ENCODE results near the gene OCRL. TPM values are rescaled to one million over a fixed set of nuclear protein-coding genes. Genes with fewer than 3 reads are reported as not detected.
A peak's percentile ranks its signal among the peaks of the same experiment; 100 is the strongest.
"Not testable (repeated sequence)": the region's sequence is repeated elsewhere in the genome, so short reads cannot be mapped to it uniquely, and the experiment has no call there.

Gene OCRL
- total and polyA plus RNA-seq, 3 experiments from 2014 or later, result 0.31 to 1.9 (median 1.7) TPM

GRCh38 chrX:129545408-129545807 is 5.3 kb downstream of the OCRL start:
- Histone ChIP-seq H3K36me3 (ENCODE audit: insufficient read depth, low read length) (no peaks in the 10 kb centered on the region), H3K9me3 (ENCODE audit: low read length) (no peaks in the 10 kb centered on the region), H3K4me1 (ENCODE audit: insufficient read depth, low read length) (no peaks in the 10 kb centered on the region), H3K27me3 (ENCODE audit: insufficient read depth, low read length, poor library complexity, severe bottlenecking) (no peaks in the 10 kb centered on the region), H3K27ac (ENCODE audit: low read depth, low read length) (no peak overlapping the region), H3K4me3 (ENCODE audit: low read length) (no peak overlapping the region)
- CTCF ChIA-PET, result no interaction called here
- Mint-ChIP-seq H3K4me3 (no peak overlapping the region), H3K9me3 (no peaks in the 10 kb centered on the region), H3K27me3 (peaks cover 0 to 12% of the 10 kb centered on the region in 2 donors), H3K36me3 (no peaks in the 10 kb centered on the region), H3K4me1 (peaks cover 0 to 3% (median 0%) of the 10 kb centered on the region in 3 donors), H3K27ac (no peak overlapping the region)
- POLR2A ChIA-PET, result no interaction called here
- no peak for DNase-seq

- no peaks in the 10 kb centered on the region for H3K36me3 ChIP-seq (ENCODE audit: insufficient read depth, low read length)
- no peaks in the 10 kb centered on the region for H3K4me1 ChIP-seq (ENCODE audit: insufficient read depth, low read length)
- no peaks in the 10 kb centered on the region for H3K9me3 ChIP-seq (ENCODE audit: low read length)
- Mint-ChIP-seq H3K4me1 (no peaks in the 10 kb centered on the region), H3K36me3 (no peaks in the 10 kb centered on the region), H3K4me3 (no peak overlapping the region), H3K27me3 (peaks cover 2 to 4% of the 10 kb centered on the region in 2 donors), H3K9me3 (no peaks in the 10 kb centered on the region), H3K27ac (no peak overlapping the region)
- POLR2A ChIA-PET, result no interaction called here
- H3K27ac ChIP-seq (ENCODE audit: low read depth, low read length), result no peak overlapping the region
- H3K4me3 ChIP-seq (ENCODE audit: low read length), result no peak overlapping the region
- DNase-seq, result no peak
- CTCF ChIA-PET, result no interaction called here
- H3K27me3 ChIP-seq (ENCODE audit: insufficient read depth, low read length, poor library complexity, severe bottlenecking), result no peaks in the 10 kb centered on the region
These were observed 9.1 kb downstream of the OCRL start for GRCh38 chrX:129549124-129549523.

- no peaks in the 10 kb centered on the region for H3K9me3 Mint-ChIP-seq
- Histone ChIP-seq H3K36me3 (ENCODE audit: insufficient read depth, low read length) (no peaks in the 10 kb centered on the region), H3K4me1 (ENCODE audit: insufficient read depth, low read length) (no peaks in the 10 kb centered on the region), H3K9me3 (ENCODE audit: low read length) (no peaks in the 10 kb centered on the region), H3K4me3 (ENCODE audit: low read length) (no peak overlapping the region), H3K27me3 (ENCODE audit: insufficient read depth, low read length, poor library complexity, severe bottlenecking) (no peaks in the 10 kb centered on the region), H3K27ac (ENCODE audit: low read depth, low read length) (no peak overlapping the region)
- no peak for DNase-seq
- no peak overlapping the region for H3K27ac Mint-ChIP-seq
- no peaks in the 10 kb centered on the region for H3K4me1 Mint-ChIP-seq
- H3K27me3 Mint-ChIP-seq, result peaks cover 4% of the 10 kb centered on the region in 2 donors
- ChIA-PET POLR2A (no interaction called here), CTCF (no interaction called here)
- no peaks in the 10 kb centered on the region for H3K36me3 Mint-ChIP-seq
- H3K4me3 Mint-ChIP-seq, result no peak overlapping the region
These were observed 13.7 kb downstream of the OCRL start for GRCh38 chrX:129553619-129554288.

GRCh38 chrX:129554816-129555215 is 14.8 kb downstream of the OCRL start:
- H3K4me1 Mint-ChIP-seq; H3K36me3 ChIP-seq (ENCODE audit: insufficient read depth, low read length); H3K9me3 ChIP-seq (ENCODE audit: low read length); H3K27me3 ChIP-seq (ENCODE audit: insufficient read depth, low read length, poor library complexity, severe bottlenecking); H3K4me3 ChIP-seq (ENCODE audit: low read length); H3K27ac ChIP-seq (ENCODE audit: low read depth, low read length); DNase-seq; H3K9me3 Mint-ChIP-seq; H3K4me1 ChIP-seq (ENCODE audit: insufficient read depth, low read length); H3K4me3 Mint-ChIP-seq; POLR2A ChIA-PET; H3K27me3 Mint-ChIP-seq; H3K36me3 Mint-ChIP-seq; CTCF ChIA-PET; H3K27ac Mint-ChIP-seq: not testable (repeated sequence)

GRCh38 chrX:129556806-129557315 is 16.8 kb downstream of the OCRL start:
- ChIA-PET CTCF (interaction anchor here (1.5 kb wide), 1 partner anchor 16 kb away, joined by 3 read pairs; the partner anchor contains the start of gene OCRL), POLR2A (no interaction called here)
- Histone ChIP-seq H3K27me3 (ENCODE audit: insufficient read depth, low read length, poor library complexity, severe bottlenecking) (no peaks in the 10 kb centered on the region), H3K4me1 (ENCODE audit: insufficient read depth, low read length) (no peaks in the 10 kb centered on the region), H3K27ac (ENCODE audit: low read depth, low read length) (peak overlapping the region; percentile 43), H3K9me3 (ENCODE audit: low read length) (no peaks in the 10 kb centered on the region), H3K36me3 (ENCODE audit: insufficient read depth, low read length) (no peaks in the 10 kb centered on the region), H3K4me3 (ENCODE audit: low read length) (no peak overlapping the region)
- no peaks in the 10 kb centered on the region for H3K4me1 Mint-ChIP-seq
- H3K27me3 Mint-ChIP-seq, result peaks cover 3 to 5% of the 10 kb centered on the region in 2 donors
- DNase-seq, result no peak
- peaks cover 0 to 5% (median 0%) of the 10 kb centered on the region in 3 donors for H3K36me3 Mint-ChIP-seq
- no peak overlapping the region for H3K4me3 Mint-ChIP-seq
- no peak overlapping the region for H3K27ac Mint-ChIP-seq
- H3K9me3 Mint-ChIP-seq, result no peaks in the 10 kb centered on the region

DNA sequence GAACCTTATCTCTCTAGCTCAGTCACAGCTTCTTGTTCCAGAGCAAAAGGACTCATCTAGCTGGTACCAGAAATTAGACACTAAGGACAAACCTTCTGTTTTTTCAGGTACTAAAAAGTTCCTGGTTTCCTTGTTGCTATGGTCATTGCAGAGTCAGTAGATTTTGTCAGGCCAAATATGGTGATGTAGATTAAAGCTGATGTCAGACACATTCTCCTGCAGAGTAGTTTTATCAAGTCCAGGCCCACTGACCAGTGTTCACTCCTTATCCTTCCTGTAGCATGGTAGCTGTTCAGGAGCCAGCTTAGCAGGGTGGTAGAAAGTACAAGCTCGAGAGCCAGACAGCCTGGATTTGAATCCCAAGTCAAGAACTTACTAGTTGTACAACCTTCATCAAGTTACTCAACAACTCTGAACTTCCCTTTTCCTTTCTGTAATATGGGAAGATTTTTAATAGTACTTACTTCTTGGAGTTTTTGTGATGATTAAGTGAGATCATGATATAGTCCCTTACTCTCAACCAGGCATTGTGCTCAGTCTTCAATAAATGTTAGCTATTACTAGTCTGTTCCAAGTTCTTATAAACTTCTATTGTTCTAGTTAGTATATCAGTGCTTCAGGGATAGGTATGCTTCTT is 17.9 kb downstream of the OCRL start:
- peaks cover 0 to 4% of the 10 kb centered on the region in 2 donors for H3K27me3 Mint-ChIP-seq
- no peaks in the 10 kb centered on the region for H3K4me1 Mint-ChIP-seq
- no peak overlapping the region for H3K4me3 Mint-ChIP-seq
- H3K27ac ChIP-seq (ENCODE audit: low read depth, low read length), result no peak overlapping the region
- ChIA-PET POLR2A (no interaction called here), CTCF (interaction anchor here (1.5 kb wide), 1 partner anchor 17 kb away, joined by 3 read pairs; the partner anchor contains the start of gene OCRL)
- no peaks in the 10 kb centered on the region for H3K4me1 ChIP-seq (ENCODE audit: insufficient read depth, low read length)
- peaks cover 0 to 7% (median 0%) of the 10 kb centered on the region in 3 donors for H3K36me3 Mint-ChIP-seq
- no peak overlapping the region for H3K4me3 ChIP-seq (ENCODE audit: low read length)
- H3K36me3 ChIP-seq (ENCODE audit: insufficient read depth, low read length), result no peaks in the 10 kb centered on the region
- no peaks in the 10 kb centered on the region for H3K9me3 Mint-ChIP-seq
- no peak overlapping the region for H3K27ac Mint-ChIP-seq
- no peaks in the 10 kb centered on the region for H3K27me3 ChIP-seq (ENCODE audit: insufficient read depth, low read length, poor library complexity, severe bottlenecking)
- DNase-seq, result no peak
- no peaks in the 10 kb centered on the region for H3K9me3 ChIP-seq (ENCODE audit: low read length)

- H3K9me3 Mint-ChIP-seq, result no peaks in the 10 kb centered on the region
These were observed 19.7 kb downstream of the OCRL start for GRCh38 chrX:129559783-129560182.

GRCh38 chrX:129561453-129561852 is 21.4 kb downstream of the OCRL start:
- H3K36me3 Mint-ChIP-seq, result peaks cover 0 to 9% (median 0%) of the 10 kb centered on the region in 3 donors
- POLR2A ChIA-PET, result no interaction called here

More at GRCh38 chrX:129559783-129560182, 19.7 kb downstream of the OCRL start:
- peaks cover 0 to 9% (median 0%) of the 10 kb centered on the region in 3 donors for H3K36me3 Mint-ChIP-seq
- no peaks in the 10 kb centered on the region for H3K27me3 ChIP-seq (ENCODE audit: insufficient read depth, low read length, poor library complexity, severe bottlenecking)
- no peak overlapping the region for H3K4me3 Mint-ChIP-seq
- H3K27ac Mint-ChIP-seq, result no peak overlapping the region
- no peak for DNase-seq
- no peak overlapping the region for H3K4me3 ChIP-seq (ENCODE audit: low read length)
- CTCF ChIA-PET, result interaction anchor here (0.6 kb wide), 1 partner anchor 430 kb away, joined by 3 read pairs; no protein-coding TSS in a partner anchor
- H3K4me1 Mint-ChIP-seq, result no peaks in the 10 kb centered on the region
- H3K9me3 ChIP-seq (ENCODE audit: low read length), result no peaks in the 10 kb centered on the region
- no peaks in the 10 kb centered on the region for H3K36me3 ChIP-seq (ENCODE audit: insufficient read depth, low read length)
- H3K27ac ChIP-seq (ENCODE audit: low read depth, low read length), result no peak overlapping the region
- H3K4me1 ChIP-seq (ENCODE audit: insufficient read depth, low read length), result no peaks in the 10 kb centered on the region
- peaks cover 0 to 4% of the 10 kb centered on the region in 2 donors for H3K27me3 Mint-ChIP-seq
- POLR2A ChIA-PET, result no interaction called here

More at GRCh38 chrX:129561453-129561852, 21.4 kb downstream of the OCRL start:
- DNase-seq, result no peak
- Mint-ChIP-seq H3K27ac (no peak overlapping the region), H3K4me1 (peaks cover 6 to 12% (median 10%) of the 10 kb centered on the region in 3 donors), H3K4me3 (no peak overlapping the region), H3K27me3 (peaks cover 0 to 5% of the 10 kb centered on the region in 2 donors), H3K9me3 (no peaks in the 10 kb centered on the region)
- CTCF ChIA-PET, result no interaction called here
- Histone ChIP-seq H3K9me3 (ENCODE audit: low read length) (no peaks in the 10 kb centered on the region), H3K4me3 (ENCODE audit: low read length) (no peak overlapping the region), H3K4me1 (ENCODE audit: insufficient read depth, low read length) (peaks cover 7% of the 10 kb centered on the region), H3K27me3 (ENCODE audit: insufficient read depth, low read length, poor library complexity, severe bottlenecking) (no peaks in the 10 kb centered on the region), H3K27ac (ENCODE audit: low read depth, low read length) (no peak overlapping the region), H3K36me3 (ENCODE audit: insufficient read depth, low read length) (no peaks in the 10 kb centered on the region)

All from CD8-positive, alpha-beta memory T cell (primary cell).